GM21528 (cell line): ENCODE results near the gene ARHGAP4.

Source experiments
- ATAC-seq: cut with Tn5 transposase; IDR thresholded peaks from one replicate; pipeline ENCODE4 v1.9.1; 2021; ENCODE audit warnings: mild to moderate bottlenecking, moderate library complexity; ENCODE audit not compliant: unreplicated experiment, low FRiP score

ARHGAP4 gene

GRCh38 chrX:153964105-153964504 lies 38.0 kb upstream of the ARHGAP4 start:
- no peak for ATAC-seq

- no peak for ATAC-seq
Observed at GRCh38 chrX:153963546-153963945, 37.5 kb upstream of the ARHGAP4 start.

- no peak for ATAC-seq
Observed at GRCh38 chrX:153961292-153961691, 35.2 kb upstream of the ARHGAP4 start.

- no peak for ATAC-seq
Observed at GRCh38 chrX:153960786-153961185, 34.7 kb upstream of the ARHGAP4 start.

GRCh38 chrX:153960077-153960476 lies 34.0 kb upstream of the ARHGAP4 start:
- ATAC-seq, result no peak

GRCh38 chrX:153959649-153960048 lies 33.6 kb upstream of the ARHGAP4 start:
- ATAC-seq, result no peak

- no peak for ATAC-seq
Observed at GRCh38 chrX:153958605-153959004, 32.5 kb upstream of the ARHGAP4 start.

GRCh38 chrX:153957224-153957623 lies 31.2 kb upstream of the ARHGAP4 start:
- ATAC-seq, result no peak

- no peak for ATAC-seq
Observed at GRCh38 chrX:153956044-153956907, 30.2 kb upstream of the ARHGAP4 start.

- no peak for ATAC-seq
Observed at GRCh38 chrX:153955228-153955732, 29.2 kb upstream of the ARHGAP4 start.

- ATAC-seq, result no peak
Observed at GRCh38 chrX:153954558-153955227, 28.6 kb upstream of the ARHGAP4 start.

- no peak for ATAC-seq
Observed at GRCh38 chrX:153953892-153954557, 28.0 kb upstream of the ARHGAP4 start.

GRCh38 chrX:153953342-153953830 lies 27.3 kb upstream of the ARHGAP4 start:
- no peak for ATAC-seq

GRCh38 chrX:153952373-153953026 lies 26.4 kb upstream of the ARHGAP4 start:
- ATAC-seq, result no peak

- no peak for ATAC-seq
Observed at GRCh38 chrX:153951683-153952372, 25.8 kb upstream of the ARHGAP4 start.

GRCh38 chrX:153950127-153950526 lies 24.1 kb upstream of the ARHGAP4 start:
- no peak for ATAC-seq

- no peak for ATAC-seq
Observed at GRCh38 chrX:153948847-153949805, 23.1 kb upstream of the ARHGAP4 start.

- no peak for ATAC-seq
Observed at GRCh38 chrX:153948002-153948466, 22.0 kb upstream of the ARHGAP4 start.
